OCI-LY7 (cell line): ENCODE results near the gene PIK3R1.

Experiments
- EZH2phosphoT487 ChIP-seq: fragments of 200-600 bp; sonication (generic); IDR thresholded peaks from 2 replicates; pipeline ENCODE4 v1.6.1; 2018; ENCODE audit warnings: low read depth, borderline replicate concordance, mild to moderate bottlenecking, mixed run types, antibody characterized with exemption, low read length, moderate library complexity, mixed read lengths
- TF ChIP-seq, protein P1 (sequence below): fragments of 200-600 bp; sonication (generic); conservative IDR thresholded peaks from 2 replicates; pipeline ENCODE4 v1.5.1; 2014; ENCODE audit warnings: mild to moderate bottlenecking, antibody characterized with exemption, low read length, moderate library complexity, mixed read lengths

GRCh38 chr5:68196876-68197275 is 18.7 kb upstream of the PIK3R1 start:
- TF ChIP-seq, protein P1, sequence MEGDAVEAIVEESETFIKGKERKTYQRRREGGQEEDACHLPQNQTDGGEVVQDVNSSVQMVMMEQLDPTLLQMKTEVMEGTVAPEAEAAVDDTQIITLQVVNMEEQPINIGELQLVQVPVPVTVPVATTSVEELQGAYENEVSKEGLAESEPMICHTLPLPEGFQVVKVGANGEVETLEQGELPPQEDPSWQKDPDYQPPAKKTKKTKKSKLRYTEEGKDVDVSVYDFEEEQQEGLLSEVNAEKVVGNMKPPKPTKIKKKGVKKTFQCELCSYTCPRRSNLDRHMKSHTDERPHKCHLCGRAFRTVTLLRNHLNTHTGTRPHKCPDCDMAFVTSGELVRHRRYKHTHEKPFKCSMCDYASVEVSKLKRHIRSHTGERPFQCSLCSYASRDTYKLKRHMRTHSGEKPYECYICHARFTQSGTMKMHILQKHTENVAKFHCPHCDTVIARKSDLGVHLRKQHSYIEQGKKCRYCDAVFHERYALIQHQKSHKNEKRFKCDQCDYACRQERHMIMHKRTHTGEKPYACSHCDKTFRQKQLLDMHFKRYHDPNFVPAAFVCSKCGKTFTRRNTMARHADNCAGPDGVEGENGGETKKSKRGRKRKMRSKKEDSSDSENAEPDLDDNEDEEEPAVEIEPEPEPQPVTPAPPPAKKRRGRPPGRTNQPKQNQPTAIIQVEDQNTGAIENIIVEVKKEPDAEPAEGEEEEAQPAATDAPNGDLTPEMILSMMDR: no peak
- TF ChIP-seq EZH2phosphoT487: no peak
